ENCODE results near the gene PHKG2.

The PHKG2 gene

DNA sequence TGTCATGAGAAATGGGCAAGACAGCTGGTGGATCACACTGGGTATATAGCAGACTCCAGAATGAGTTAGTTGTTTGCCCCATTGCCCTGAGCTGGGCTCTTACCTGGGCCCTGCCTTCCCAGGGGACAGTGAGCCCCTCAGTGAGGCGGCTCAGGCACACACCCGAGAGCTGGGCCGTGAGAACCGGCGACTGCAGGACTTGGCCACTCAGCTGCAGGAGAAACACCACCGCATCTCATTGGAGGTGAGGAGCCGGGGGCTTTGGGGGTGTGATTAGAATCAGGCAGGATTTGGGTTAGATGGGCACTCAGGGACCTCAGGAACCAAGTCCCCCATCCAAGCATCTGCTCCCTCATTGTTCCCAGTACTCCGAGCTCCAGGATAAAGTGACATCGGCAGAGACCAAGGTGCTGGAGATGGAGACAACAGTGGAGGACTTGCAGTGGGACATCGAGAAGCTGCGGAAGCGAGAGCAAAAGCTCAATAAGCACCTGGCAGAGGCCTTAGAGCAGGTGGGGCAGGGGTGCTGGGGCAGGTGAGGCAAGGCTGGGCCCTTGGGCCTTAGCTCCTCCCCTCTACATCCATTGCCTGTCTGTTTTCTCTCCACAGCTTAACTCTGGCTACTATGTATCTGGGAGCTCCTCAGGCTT, 16.7 kb downstream of the PHKG2 start:
- no peak for DNase-seq (ENCODE audit: low read depth)
- no peak for TF ChIP-seq CTCF (conservative IDR thresholded peaks at IDR 0.05; ENCODE audit: control insufficient read depth, insufficient read depth, low read depth, low read length)
- no peak overlapping the region for H3K4me3 ChIP-seq (ENCODE audit: control insufficient read depth, low read depth, low read length)

DNA sequence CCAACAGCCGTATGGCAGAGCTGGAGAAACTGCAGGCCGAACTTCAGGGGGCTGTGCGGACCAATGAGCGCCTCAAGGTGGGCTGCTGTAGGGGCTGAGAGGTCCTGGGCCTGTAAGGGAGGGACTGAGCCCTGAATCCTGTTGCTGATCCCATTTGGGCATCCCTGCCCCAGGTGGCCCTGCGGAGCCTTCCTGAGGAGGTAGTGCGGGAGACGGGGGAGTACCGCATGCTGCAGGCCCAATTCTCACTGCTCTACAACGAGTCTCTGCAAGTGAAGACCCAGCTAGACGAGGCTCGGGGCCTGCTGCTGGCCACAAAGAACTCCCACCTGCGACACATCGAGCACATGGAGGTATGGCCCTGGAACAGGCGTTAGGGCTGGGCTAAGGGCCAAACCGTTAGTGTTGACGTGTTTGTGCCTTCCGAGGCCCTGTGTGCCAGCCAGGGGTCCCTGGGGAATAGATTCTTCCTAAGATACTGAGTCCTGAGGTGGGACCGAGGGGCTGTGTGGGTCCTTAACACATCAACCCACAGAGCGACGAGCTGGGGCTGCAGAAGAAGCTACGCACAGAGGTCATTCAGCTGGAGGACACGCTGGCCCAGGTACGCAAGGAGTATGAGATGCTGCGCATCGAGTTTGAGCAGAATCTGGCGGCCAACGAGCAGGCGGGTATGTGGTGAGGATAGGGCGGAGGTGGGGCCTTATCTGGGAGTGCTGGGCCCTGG, 18.1 kb downstream of the PHKG2 start:
- no peak overlapping the region for H3K4me3 ChIP-seq (ENCODE audit: control insufficient read depth, low read depth, low read length)
- no peak for TF ChIP-seq CTCF (conservative IDR thresholded peaks at IDR 0.05; ENCODE audit: control insufficient read depth, insufficient read depth, low read depth, low read length)
- DNase-seq (ENCODE audit: low read depth): no peak

DNA sequence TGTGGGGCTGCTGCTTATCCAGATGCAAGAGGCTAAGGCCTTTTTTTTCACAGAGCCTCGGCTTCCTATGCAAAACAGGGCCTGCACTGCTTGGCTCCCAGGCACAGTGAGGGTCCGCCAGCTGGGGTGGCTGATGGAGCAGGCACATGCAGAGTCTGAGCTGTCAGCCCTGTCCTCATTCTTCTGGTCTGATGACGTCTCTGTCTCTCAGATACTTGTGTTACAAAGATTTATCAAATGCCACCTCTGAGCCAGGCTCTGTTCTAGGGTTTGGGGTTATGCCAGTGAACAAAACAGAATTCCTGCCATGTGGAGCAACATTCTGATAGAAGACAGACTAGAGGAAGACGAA, 18.7 kb downstream of the PHKG2 start:
- no peak overlapping the region for H3K4me3 ChIP-seq (ENCODE audit: control insufficient read depth, low read depth, low read length)
- no peak for DNase-seq (ENCODE audit: low read depth)
- TF ChIP-seq CTCF (conservative IDR thresholded peaks at IDR 0.05; ENCODE audit: control insufficient read depth, insufficient read depth, low read depth, low read length): no peak

GRCh38 chr16:30767767-30768465, 19.7 kb downstream of the PHKG2 start:
- no peak for TF ChIP-seq CTCF (conservative IDR thresholded peaks at IDR 0.05; ENCODE audit: control insufficient read depth, insufficient read depth, low read depth, low read length)
- no peak overlapping the region for H3K4me3 ChIP-seq (ENCODE audit: control insufficient read depth, low read depth, low read length)
- no peak for DNase-seq (ENCODE audit: low read depth)

- no peak for DNase-seq (ENCODE audit: low read depth)
- no peak overlapping the region for H3K4me3 ChIP-seq (ENCODE audit: control insufficient read depth, low read depth, low read length)
- no peak for TF ChIP-seq CTCF (conservative IDR thresholded peaks at IDR 0.05; ENCODE audit: control insufficient read depth, insufficient read depth, low read depth, low read length)
These were observed 20.5 kb downstream of the PHKG2 start for GRCh38 chr16:30768583-30769181.

GRCh38 chr16:30769379-30770089, 21.3 kb downstream of the PHKG2 start:
- no peak for TF ChIP-seq CTCF (conservative IDR thresholded peaks at IDR 0.05; ENCODE audit: control insufficient read depth, insufficient read depth, low read depth, low read length)

More at GRCh38 chr16:30769379-30770089, 21.3 kb downstream of the PHKG2 start:
- H3K4me3 ChIP-seq (ENCODE audit: control insufficient read depth, low read depth, low read length): no peak overlapping the region
- DNase-seq (ENCODE audit: low read depth): no peak
